Measurements from ENCODE around the gene TRIM14. TPM values are rescaled to one million over a fixed set of nuclear protein-coding genes. Genes with fewer than 3 reads are reported as not detected.
"Not testable (repeated sequence)": the region's sequence is repeated elsewhere in the genome, so short reads cannot be mapped to it uniquely, and the experiment has no call there.

Gene TRIM14
- total RNA-seq, 2 experiments from 2014 or later, result 23.5 to 23.6 TPM

- intact Hi-C loops (cut with DNase I, micrococcal nuclease), result no loop called here
- H3K27ac ChIP-seq (ENCODE audit: low read depth in 1 of 2, low read length in 2 of 2), result no peak overlapping the region
- TF ChIP-seq, protein P1, sequence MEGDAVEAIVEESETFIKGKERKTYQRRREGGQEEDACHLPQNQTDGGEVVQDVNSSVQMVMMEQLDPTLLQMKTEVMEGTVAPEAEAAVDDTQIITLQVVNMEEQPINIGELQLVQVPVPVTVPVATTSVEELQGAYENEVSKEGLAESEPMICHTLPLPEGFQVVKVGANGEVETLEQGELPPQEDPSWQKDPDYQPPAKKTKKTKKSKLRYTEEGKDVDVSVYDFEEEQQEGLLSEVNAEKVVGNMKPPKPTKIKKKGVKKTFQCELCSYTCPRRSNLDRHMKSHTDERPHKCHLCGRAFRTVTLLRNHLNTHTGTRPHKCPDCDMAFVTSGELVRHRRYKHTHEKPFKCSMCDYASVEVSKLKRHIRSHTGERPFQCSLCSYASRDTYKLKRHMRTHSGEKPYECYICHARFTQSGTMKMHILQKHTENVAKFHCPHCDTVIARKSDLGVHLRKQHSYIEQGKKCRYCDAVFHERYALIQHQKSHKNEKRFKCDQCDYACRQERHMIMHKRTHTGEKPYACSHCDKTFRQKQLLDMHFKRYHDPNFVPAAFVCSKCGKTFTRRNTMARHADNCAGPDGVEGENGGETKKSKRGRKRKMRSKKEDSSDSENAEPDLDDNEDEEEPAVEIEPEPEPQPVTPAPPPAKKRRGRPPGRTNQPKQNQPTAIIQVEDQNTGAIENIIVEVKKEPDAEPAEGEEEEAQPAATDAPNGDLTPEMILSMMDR (IDR thresholded peaks at IDR 0.05), result no peak
- H3K36me3 Mint-ChIP-seq (ENCODE audit: low read depth), result peaks cover 47% of the 10 kb centered on the region
- H3K36me3 ChIP-seq (ENCODE audit: insufficient read depth, low read length), result peaks cover 48% of the 10 kb centered on the region
- no peak for DNase-seq
- POLR2A ChIA-PET, result interaction anchor here (0.7 to 2.5 kb wide), 2 partner anchors 10 to 68 kb away, joined by 3 to 6 read pairs; no protein-coding TSS in a partner anchor
- no peaks in the 10 kb centered on the region for H3K9me3 ChIP-seq (ENCODE audit: control insufficient read depth in 1 of 2, insufficient read depth in 1 of 2, low read length in 2 of 2)
- H3K9me3 Mint-ChIP-seq, result no peaks in the 10 kb centered on the region
- H3K4me3 Mint-ChIP-seq, result no peak overlapping the region
- H3K27me3 Mint-ChIP-seq, result no peaks in the 10 kb centered on the region
- H3K27me3 ChIP-seq (ENCODE audit: control insufficient read depth in 1 of 2, insufficient read depth in 2 of 2, low read length in 2 of 2), result no peaks in the 10 kb centered on the region
- no peak for ATAC-seq (ENCODE audit: poor library complexity)
- H3K4me1 Mint-ChIP-seq (ENCODE audit: low read depth), result no peaks in the 10 kb centered on the region
- H3K4me1 ChIP-seq (ENCODE audit: insufficient read depth, low read length), result peaks cover 4% of the 10 kb centered on the region
- H3K27ac Mint-ChIP-seq, result no peak overlapping the region
- CTCF ChIA-PET, result interaction anchor here (0.6 kb wide), 1 partner anchor 130 kb away, joined by 4 read pairs; no protein-coding TSS in a partner anchor
- no peak overlapping the region for H3K4me3 ChIP-seq (ENCODE audit: low read length)
These were observed 9.3 kb upstream of the TRIM14 start for GRCh38 chr9:98128316-98128715.

DNA sequence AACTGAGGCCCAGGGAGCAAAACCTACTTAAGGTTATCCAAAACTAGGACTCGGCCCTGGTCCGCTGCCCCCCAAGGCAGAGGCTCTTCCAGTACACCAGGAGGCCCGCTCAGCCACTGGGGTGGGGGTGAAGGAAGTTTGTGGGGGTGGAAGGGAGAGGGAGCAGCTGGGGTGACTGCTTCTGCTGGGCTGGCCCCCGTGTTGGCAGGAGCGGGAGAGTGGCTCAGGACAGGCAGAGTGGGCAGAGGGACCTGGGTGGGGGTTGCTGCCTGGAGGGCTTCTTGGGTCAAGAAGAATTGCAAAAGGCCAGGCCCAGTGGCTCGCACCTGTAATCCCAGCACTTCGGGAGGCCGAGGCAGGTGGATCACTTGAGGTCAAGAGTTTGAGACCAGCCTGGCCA, 8.2 kb upstream of the TRIM14 start:
- H3K27me3 ChIP-seq (ENCODE audit: control insufficient read depth in 1 of 2, insufficient read depth in 2 of 2, low read length in 2 of 2), result no peaks in the 10 kb centered on the region
- H3K27ac Mint-ChIP-seq, result no peak overlapping the region
- H3K27ac ChIP-seq (ENCODE audit: low read depth in 1 of 2, low read length in 2 of 2), result no peak overlapping the region

DNA sequence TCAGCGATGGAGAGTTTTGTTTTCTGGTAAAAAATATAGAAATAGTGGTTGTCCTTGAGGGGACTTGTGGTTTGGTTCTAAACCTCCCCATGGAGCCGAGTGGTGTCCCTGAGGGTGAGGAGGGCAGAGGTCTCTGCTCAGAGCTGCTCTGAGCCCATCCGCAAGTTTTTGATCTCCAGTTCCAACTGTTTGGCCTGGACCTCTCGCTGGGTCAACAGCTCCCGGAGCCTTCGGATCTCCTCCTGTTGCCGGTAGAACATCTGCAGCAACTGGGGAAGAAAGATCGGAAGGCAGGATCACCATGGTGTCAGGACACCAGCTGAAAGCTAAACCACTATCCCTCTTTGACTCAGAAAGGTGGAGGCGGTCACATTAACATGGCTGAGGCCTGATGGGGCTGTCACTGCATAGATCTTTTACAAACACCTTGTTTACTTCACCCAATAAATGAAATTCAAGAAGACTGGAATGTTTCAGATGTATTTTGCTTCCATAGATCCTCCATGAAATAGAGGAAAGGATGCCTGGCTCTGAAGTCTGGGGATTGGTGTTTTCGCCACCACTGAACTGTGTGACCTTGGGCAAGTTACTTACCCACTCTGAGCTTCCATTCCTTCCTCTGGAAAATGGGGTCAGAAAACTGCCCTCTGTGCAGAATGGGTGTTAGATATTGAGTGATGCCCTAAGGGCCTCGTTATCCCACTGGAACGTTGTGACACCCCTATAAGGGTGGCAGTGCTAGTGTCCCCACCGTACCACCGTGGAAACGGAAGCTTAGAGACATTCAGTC, 5.8 kb upstream of the TRIM14 start:
- DNase-seq (no peak), ATAC-seq (ENCODE audit: poor library complexity) (no peak)
- POLR2A ChIA-PET, result interaction anchor here (0.8 to 1.4 kb wide), 2 partner anchors 16 kb away, joined by 3 read pairs; no protein-coding TSS in a partner anchor
- Histone ChIP-seq H3K27ac (ENCODE audit: low read depth in 1 of 2, low read length in 2 of 2) (no peak overlapping the region), H3K9me3 (ENCODE audit: control insufficient read depth in 1 of 2, insufficient read depth in 1 of 2, low read length in 2 of 2) (no peaks in the 10 kb centered on the region), H3K4me3 (ENCODE audit: low read length) (no peak overlapping the region), H3K4me1 (ENCODE audit: insufficient read depth, low read length) (peaks cover 32% of the 10 kb centered on the region), H3K36me3 (ENCODE audit: insufficient read depth, low read length) (peaks cover 31% of the 10 kb centered on the region), H3K27me3 (ENCODE audit: control insufficient read depth in 1 of 2, insufficient read depth in 2 of 2, low read length in 2 of 2) (no peaks in the 10 kb centered on the region)
- TF ChIP-seq, protein P1 (IDR thresholded peaks at IDR 0.05), result no peak
- Mint-ChIP-seq H3K36me3 (ENCODE audit: low read depth) (peaks cover 23% of the 10 kb centered on the region), H3K27ac (no peak overlapping the region), H3K4me1 (ENCODE audit: low read depth) (peaks cover 32% of the 10 kb centered on the region), H3K9me3 (no peaks in the 10 kb centered on the region), H3K27me3 (no peaks in the 10 kb centered on the region), H3K4me3 (no peak overlapping the region)
- intact Hi-C loops (cut with DNase I, micrococcal nuclease), result loop anchor here in 1 of 2 experiments (2.0 to 5.0 kb wide), 2 partner anchors 66 to 713 kb away; partner anchors contain the start of gene TDRD7
- CTCF ChIA-PET, result no interaction called here

More for the DNA sequence above, 8.2 kb upstream of the TRIM14 start:
- Histone ChIP-seq H3K9me3 (ENCODE audit: control insufficient read depth in 1 of 2, insufficient read depth in 1 of 2, low read length in 2 of 2) (no peaks in the 10 kb centered on the region), H3K4me3 (ENCODE audit: low read length) (no peak overlapping the region), H3K4me1 (ENCODE audit: insufficient read depth, low read length) (peaks cover 10% of the 10 kb centered on the region), H3K36me3 (ENCODE audit: insufficient read depth, low read length) (peaks cover 37% of the 10 kb centered on the region)
- ChIA-PET POLR2A (interaction anchor here (2.5 kb wide), 1 partner anchor 9 kb away, joined by 6 read pairs; no protein-coding TSS in a partner anchor), CTCF (no interaction called here)
- Mint-ChIP-seq H3K9me3 (no peaks in the 10 kb centered on the region), H3K27me3 (no peaks in the 10 kb centered on the region), H3K4me1 (ENCODE audit: low read depth) (peaks cover 8% of the 10 kb centered on the region), H3K4me3 (no peak overlapping the region), H3K36me3 (ENCODE audit: low read depth) (peaks cover 36% of the 10 kb centered on the region)
- DNase-seq (no peak), ATAC-seq (ENCODE audit: poor library complexity) (no peak)
- intact Hi-C loops (cut with DNase I, micrococcal nuclease), result no loop called here
- TF ChIP-seq, protein P1 (IDR thresholded peaks at IDR 0.05), result no peak

GRCh38 chr9:98124091-98124490, 5.1 kb upstream of the TRIM14 start:
- POLR2A ChIA-PET, result interaction anchor here (0.8 kb wide), 1 partner anchor 16 kb away, joined by 3 read pairs; no protein-coding TSS in a partner anchor
- H3K27ac ChIP-seq (ENCODE audit: low read depth in 1 of 2, low read length in 2 of 2); H3K4me3 Mint-ChIP-seq; ATAC-seq (ENCODE audit: poor library complexity); H3K27ac Mint-ChIP-seq; H3K9me3 Mint-ChIP-seq; H3K27me3 ChIP-seq (ENCODE audit: control insufficient read depth in 1 of 2, insufficient read depth in 2 of 2, low read length in 2 of 2); H3K27me3 Mint-ChIP-seq; H3K4me3 ChIP-seq (ENCODE audit: low read length); DNase-seq; H3K9me3 ChIP-seq (ENCODE audit: control insufficient read depth in 1 of 2, insufficient read depth in 1 of 2, low read length in 2 of 2); CTCF ChIA-PET: not testable (repeated sequence)
- H3K4me1 ChIP-seq (ENCODE audit: insufficient read depth, low read length), result peaks cover 35% of the 10 kb centered on the region
- Mint-ChIP-seq H3K36me3 (ENCODE audit: low read depth) (peaks cover 21% of the 10 kb centered on the region), H3K4me1 (ENCODE audit: low read depth) (peaks cover 37% of the 10 kb centered on the region)
- H3K36me3 ChIP-seq (ENCODE audit: insufficient read depth, low read length), result peaks cover 26% of the 10 kb centered on the region
- intact Hi-C loops (cut with DNase I, micrococcal nuclease), result loop anchor here in 1 of 2 experiments (2.0 to 5.0 kb wide), 2 partner anchors 67 to 712 kb away; partner anchors contain the start of gene TDRD7

Data from CD4-positive, alpha-beta T cell (primary cell).